K562 (cell line): ENCODE measurements around the gene DNAJB12. TPM values are rescaled to one million over a fixed set of nuclear protein-coding genes. Genes with fewer than 3 reads are reported as not detected.

Experiments used
- EHMT2 ChIP-seq: fragments of 450-650 bp; IDR thresholded peaks from 2 replicates; pipeline ENCODE4 v1.6.1; 2018; ENCODE audit warnings: antibody characterized with exemption
- HNRNPK ChIP-seq: fragments of 200-400 bp; formaldehyde crosslinking; IDR thresholded peaks from one replicate; pipeline ENCODE4 v1.6.1; 2018; ENCODE audit warnings: mild to moderate bottlenecking, low read depth, low read length; ENCODE audit not compliant: poor library complexity, severe bottlenecking
- RAD51 ChIP-seq: fragments of 450-650 bp; IDR thresholded peaks from 2 replicates; pipeline ENCODE4 v1.7.1; 2016; ENCODE audit warnings: low read depth, mild to moderate bottlenecking, borderline replicate concordance
- RBM14 ChIP-seq: fragments of 200-400 bp; formaldehyde crosslinking; IDR thresholded peaks from 2 replicates; pipeline ENCODE4 v1.6.1; 2018; ENCODE audit warnings: low read depth, mild to moderate bottlenecking, low read length, moderate library complexity, borderline replicate concordance; ENCODE audit not compliant: insufficient read depth
- SMAD2 ChIP-seq: fragments of 150-350 bp; IDR thresholded peaks from 2 replicates; pipeline ENCODE4 v1.6.1; 2014; ENCODE audit warnings: low read depth, mild to moderate bottlenecking, low read length
- TRIM28 ChIP-seq: fragments of 450-650 bp; IDR thresholded peaks from 2 replicates; pipeline ENCODE4 v1.6.1; 2017
- ZC3H11A ChIP-seq: IDR thresholded peaks from 2 replicates; pipeline ENCODE4 v1.6.1; 2012; ENCODE audit warnings: low read depth, low read length, improper control_type of control experiment
- ZNF165 ChIP-seq: fragments of 250-450 bp; sonication (Bioruptor Pico); IDR thresholded peaks from 2 replicates; pipeline ENCODE4 v1.4.0; 2020; ENCODE audit warnings: borderline replicate concordance
- polyA plus RNA-seq, 8 experiments: library from polyadenylated mRNA; depleted of rRNA in 4 of 8; stranded (reverse) in 5 of 8; unstranded in 3 of 8; fragments of >200 nt; fragmentation: Nextera tagmentation in 2 of 8; fragmentation: Illumina TruSeq in 1 of 8; extraction: Ambion mirVana in 2 of 8; extraction: Trizol in 1 of 8; gene quantifications; 2 replicates each; pipeline versions ENCODE4 v1.2.1 to v1.2.3, GENCODE V29; 2011 to 2014; ENCODE audit warnings: inconsistent platforms in 1 of 8, missing spikeins in 1 of 8
- total RNA-seq, 7 experiments: library from RNA; depleted of rRNA in 6 of 7; stranded (reverse); fragments of >200 nt in 6 of 7; fragmentation: Illumina TruSeq in 2 of 7; extraction: Trizol in 2 of 7; gene quantifications; 2 replicates each; pipeline versions ENCODE4 v1.2.1 to v1.2.3, GENCODE V29; 2011 to 2021; ENCODE audit warnings: low replicate concordance in 1 of 7
- TF ChIP-seq, protein P1 (sequence below): fragments of 450-650 bp; IDR thresholded peaks from 2 replicates; pipeline ENCODE4 v1.6.1; 2016
- TF ChIP-seq, protein P2 (sequence below): fragments of 450-650 bp; formaldehyde crosslinking; IDR thresholded peaks from 2 replicates; pipeline ENCODE4 v1.4.0; 2022; ENCODE audit warnings: missing genetic modification characterization
- TF ChIP-seq, protein P3 (sequence below): fragments of 450-650 bp; IDR thresholded peaks from 2 replicates; pipeline ENCODE4 v1.6.1; 2016; ENCODE audit warnings: mild to moderate bottlenecking, moderate library complexity
- TF ChIP-seq, protein P4 (sequence below): fragments of 450-650 bp; IDR thresholded peaks from 2 replicates; pipeline ENCODE4 v1.6.1; 2017; ENCODE audit warnings: antibody characterized with exemption

DNAJB12 gene
- total and polyA plus RNA-seq, 9 of the 15 experiments (the other 6 are each of a cell fraction or from before 2014, with no cell fraction given) = 3.5 to 31.5 (median 20.3) TPM

DNA sequence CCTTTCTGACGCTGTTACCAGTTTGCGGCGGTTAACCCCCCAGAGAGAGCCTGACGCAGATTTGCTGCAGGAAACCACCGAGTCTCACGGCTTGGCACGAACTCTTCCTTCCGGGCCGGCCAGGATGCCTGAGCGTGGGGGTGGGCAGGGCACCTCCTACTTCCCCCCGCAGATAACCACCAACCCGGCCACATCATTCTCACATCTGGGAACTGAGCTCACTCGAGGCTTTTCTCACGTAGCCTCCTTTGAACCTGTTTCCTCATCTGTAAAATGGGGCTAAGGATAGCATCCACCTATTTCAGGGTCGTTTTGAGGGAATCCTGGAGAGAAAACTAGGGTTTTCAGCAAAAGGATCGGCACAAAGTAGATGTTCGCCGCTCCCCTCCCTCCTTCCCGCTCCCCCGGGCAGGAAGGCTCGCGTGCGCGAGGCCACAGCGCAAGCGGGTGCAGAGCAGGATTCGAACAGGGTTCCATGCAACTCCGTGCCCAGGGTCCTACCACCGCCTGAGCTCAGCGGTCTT lies 57.4 kb downstream of the DNAJB12 start (continued):
- TF ChIP-seq, protein P1, sequence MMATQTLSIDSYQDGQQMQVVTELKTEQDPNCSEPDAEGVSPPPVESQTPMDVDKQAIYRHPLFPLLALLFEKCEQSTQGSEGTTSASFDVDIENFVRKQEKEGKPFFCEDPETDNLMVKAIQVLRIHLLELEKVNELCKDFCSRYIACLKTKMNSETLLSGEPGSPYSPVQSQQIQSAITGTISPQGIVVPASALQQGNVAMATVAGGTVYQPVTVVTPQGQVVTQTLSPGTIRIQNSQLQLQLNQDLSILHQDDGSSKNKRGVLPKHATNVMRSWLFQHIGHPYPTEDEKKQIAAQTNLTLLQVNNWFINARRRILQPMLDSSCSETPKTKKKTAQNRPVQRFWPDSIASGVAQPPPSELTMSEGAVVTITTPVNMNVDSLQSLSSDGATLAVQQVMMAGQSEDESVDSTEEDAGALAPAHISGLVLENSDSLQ = no peak
- no peak for TF ChIP-seq ZC3H11A
- TF ChIP-seq, protein P2, sequence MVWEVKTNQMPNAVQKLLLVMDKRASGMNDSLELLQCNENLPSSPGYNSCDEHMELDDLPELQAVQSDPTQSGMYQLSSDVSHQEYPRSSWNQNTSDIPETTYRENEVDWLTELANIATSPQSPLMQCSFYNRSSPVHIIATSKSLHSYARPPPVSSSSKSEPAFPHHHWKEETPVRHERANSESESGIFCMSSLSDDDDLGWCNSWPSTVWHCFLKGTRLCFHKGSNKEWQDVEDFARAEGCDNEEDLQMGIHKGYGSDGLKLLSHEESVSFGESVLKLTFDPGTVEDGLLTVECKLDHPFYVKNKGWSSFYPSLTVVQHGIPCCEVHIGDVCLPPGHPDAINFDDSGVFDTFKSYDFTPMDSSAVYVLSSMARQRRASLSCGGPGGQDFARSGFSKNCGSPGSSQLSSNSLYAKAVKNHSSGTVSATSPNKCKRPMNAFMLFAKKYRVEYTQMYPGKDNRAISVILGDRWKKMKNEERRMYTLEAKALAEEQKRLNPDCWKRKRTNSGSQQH = peak; percentile 45
- TF ChIP-seq SMAD2 = no peak
- no peak for TF ChIP-seq HNRNPK
- TF ChIP-seq, protein P3, sequence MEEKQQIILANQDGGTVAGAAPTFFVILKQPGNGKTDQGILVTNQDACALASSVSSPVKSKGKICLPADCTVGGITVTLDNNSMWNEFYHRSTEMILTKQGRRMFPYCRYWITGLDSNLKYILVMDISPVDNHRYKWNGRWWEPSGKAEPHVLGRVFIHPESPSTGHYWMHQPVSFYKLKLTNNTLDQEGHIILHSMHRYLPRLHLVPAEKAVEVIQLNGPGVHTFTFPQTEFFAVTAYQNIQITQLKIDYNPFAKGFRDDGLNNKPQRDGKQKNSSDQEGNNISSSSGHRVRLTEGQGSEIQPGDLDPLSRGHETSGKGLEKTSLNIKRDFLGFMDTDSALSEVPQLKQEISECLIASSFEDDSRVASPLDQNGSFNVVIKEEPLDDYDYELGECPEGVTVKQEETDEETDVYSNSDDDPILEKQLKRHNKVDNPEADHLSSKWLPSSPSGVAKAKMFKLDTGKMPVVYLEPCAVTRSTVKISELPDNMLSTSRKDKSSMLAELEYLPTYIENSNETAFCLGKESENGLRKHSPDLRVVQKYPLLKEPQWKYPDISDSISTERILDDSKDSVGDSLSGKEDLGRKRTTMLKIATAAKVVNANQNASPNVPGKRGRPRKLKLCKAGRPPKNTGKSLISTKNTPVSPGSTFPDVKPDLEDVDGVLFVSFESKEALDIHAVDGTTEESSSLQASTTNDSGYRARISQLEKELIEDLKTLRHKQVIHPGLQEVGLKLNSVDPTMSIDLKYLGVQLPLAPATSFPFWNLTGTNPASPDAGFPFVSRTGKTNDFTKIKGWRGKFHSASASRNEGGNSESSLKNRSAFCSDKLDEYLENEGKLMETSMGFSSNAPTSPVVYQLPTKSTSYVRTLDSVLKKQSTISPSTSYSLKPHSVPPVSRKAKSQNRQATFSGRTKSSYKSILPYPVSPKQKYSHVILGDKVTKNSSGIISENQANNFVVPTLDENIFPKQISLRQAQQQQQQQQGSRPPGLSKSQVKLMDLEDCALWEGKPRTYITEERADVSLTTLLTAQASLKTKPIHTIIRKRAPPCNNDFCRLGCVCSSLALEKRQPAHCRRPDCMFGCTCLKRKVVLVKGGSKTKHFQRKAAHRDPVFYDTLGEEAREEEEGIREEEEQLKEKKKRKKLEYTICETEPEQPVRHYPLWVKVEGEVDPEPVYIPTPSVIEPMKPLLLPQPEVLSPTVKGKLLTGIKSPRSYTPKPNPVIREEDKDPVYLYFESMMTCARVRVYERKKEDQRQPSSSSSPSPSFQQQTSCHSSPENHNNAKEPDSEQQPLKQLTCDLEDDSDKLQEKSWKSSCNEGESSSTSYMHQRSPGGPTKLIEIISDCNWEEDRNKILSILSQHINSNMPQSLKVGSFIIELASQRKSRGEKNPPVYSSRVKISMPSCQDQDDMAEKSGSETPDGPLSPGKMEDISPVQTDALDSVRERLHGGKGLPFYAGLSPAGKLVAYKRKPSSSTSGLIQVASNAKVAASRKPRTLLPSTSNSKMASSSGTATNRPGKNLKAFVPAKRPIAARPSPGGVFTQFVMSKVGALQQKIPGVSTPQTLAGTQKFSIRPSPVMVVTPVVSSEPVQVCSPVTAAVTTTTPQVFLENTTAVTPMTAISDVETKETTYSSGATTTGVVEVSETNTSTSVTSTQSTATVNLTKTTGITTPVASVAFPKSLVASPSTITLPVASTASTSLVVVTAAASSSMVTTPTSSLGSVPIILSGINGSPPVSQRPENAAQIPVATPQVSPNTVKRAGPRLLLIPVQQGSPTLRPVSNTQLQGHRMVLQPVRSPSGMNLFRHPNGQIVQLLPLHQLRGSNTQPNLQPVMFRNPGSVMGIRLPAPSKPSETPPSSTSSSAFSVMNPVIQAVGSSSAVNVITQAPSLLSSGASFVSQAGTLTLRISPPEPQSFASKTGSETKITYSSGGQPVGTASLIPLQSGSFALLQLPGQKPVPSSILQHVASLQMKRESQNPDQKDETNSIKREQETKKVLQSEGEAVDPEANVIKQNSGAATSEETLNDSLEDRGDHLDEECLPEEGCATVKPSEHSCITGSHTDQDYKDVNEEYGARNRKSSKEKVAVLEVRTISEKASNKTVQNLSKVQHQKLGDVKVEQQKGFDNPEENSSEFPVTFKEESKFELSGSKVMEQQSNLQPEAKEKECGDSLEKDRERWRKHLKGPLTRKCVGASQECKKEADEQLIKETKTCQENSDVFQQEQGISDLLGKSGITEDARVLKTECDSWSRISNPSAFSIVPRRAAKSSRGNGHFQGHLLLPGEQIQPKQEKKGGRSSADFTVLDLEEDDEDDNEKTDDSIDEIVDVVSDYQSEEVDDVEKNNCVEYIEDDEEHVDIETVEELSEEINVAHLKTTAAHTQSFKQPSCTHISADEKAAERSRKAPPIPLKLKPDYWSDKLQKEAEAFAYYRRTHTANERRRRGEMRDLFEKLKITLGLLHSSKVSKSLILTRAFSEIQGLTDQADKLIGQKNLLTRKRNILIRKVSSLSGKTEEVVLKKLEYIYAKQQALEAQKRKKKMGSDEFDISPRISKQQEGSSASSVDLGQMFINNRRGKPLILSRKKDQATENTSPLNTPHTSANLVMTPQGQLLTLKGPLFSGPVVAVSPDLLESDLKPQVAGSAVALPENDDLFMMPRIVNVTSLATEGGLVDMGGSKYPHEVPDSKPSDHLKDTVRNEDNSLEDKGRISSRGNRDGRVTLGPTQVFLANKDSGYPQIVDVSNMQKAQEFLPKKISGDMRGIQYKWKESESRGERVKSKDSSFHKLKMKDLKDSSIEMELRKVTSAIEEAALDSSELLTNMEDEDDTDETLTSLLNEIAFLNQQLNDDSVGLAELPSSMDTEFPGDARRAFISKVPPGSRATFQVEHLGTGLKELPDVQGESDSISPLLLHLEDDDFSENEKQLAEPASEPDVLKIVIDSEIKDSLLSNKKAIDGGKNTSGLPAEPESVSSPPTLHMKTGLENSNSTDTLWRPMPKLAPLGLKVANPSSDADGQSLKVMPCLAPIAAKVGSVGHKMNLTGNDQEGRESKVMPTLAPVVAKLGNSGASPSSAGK = peak; percentile 79
- no peak; the same call in none of the 2 replicates for TF ChIP-seq TRIM28
- 0 out of 2 replicates have a peak, but pooled peaks have one; percentile 81 for TF ChIP-seq ZNF165 (CRISPR knock-in tag)
- no peak for TF ChIP-seq EHMT2
- TF ChIP-seq, protein P4, sequence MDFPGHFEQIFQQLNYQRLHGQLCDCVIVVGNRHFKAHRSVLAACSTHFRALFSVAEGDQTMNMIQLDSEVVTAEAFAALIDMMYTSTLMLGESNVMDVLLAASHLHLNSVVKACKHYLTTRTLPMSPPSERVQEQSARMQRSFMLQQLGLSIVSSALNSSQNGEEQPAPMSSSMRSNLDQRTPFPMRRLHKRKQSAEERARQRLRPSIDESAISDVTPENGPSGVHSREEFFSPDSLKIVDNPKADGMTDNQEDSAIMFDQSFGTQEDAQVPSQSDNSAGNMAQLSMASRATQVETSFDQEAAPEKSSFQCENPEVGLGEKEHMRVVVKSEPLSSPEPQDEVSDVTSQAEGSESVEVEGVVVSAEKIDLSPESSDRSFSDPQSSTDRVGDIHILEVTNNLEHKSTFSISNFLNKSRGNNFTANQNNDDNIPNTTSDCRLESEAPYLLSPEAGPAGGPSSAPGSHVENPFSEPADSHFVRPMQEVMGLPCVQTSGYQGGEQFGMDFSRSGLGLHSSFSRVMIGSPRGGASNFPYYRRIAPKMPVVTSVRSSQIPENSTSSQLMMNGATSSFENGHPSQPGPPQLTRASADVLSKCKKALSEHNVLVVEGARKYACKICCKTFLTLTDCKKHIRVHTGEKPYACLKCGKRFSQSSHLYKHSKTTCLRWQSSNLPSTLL = no peak
- no peak for TF ChIP-seq RBM14
- no peak for TF ChIP-seq RAD51
